Measurements from ENCODE around the gene ADAM12. TPM values are rescaled to one million over a fixed set of nuclear protein-coding genes. Genes with fewer than 3 reads are reported as not detected.

Gene ADAM12
- total and polyA plus RNA-seq, 2 experiments from 2014 or later, result 0.13 to 0.87 TPM

DNA sequence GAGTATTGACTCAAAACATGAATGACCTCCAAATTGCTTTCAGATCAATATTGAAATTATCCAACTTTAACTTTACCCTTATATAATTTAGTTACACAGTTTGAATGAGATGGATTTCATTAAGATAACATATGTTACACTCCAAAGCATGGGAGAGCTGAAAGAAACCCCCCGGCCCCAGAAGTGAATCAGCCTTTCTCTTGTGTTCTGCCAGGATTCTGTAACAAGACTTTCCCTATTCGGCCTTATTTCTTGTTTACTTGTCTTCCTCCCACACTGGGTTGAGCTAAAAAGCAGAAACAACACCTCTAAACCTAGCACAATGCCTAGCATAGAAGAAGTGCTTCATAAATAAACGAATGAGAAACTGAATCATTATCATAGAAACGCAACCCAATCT lies 224.8 kb downstream of the ADAM12 start (continued):
- TF ChIP-seq, protein P1, sequence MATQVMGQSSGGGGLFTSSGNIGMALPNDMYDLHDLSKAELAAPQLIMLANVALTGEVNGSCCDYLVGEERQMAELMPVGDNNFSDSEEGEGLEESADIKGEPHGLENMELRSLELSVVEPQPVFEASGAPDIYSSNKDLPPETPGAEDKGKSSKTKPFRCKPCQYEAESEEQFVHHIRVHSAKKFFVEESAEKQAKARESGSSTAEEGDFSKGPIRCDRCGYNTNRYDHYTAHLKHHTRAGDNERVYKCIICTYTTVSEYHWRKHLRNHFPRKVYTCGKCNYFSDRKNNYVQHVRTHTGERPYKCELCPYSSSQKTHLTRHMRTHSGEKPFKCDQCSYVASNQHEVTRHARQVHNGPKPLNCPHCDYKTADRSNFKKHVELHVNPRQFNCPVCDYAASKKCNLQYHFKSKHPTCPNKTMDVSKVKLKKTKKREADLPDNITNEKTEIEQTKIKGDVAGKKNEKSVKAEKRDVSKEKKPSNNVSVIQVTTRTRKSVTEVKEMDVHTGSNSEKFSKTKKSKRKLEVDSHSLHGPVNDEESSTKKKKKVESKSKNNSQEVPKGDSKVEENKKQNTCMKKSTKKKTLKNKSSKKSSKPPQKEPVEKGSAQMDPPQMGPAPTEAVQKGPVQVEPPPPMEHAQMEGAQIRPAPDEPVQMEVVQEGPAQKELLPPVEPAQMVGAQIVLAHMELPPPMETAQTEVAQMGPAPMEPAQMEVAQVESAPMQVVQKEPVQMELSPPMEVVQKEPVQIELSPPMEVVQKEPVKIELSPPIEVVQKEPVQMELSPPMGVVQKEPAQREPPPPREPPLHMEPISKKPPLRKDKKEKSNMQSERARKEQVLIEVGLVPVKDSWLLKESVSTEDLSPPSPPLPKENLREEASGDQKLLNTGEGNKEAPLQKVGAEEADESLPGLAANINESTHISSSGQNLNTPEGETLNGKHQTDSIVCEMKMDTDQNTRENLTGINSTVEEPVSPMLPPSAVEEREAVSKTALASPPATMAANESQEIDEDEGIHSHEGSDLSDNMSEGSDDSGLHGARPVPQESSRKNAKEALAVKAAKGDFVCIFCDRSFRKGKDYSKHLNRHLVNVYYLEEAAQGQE (IDR thresholded peaks at IDR 0.05; ENCODE audit: unreplicated experiment), result no peak

GRCh38 chr10:126161691-126162090 lies 226.6 kb downstream of the ADAM12 start:
- Mint-ChIP-seq H3K27ac (no peak overlapping the region), H3K36me3 (ENCODE audit: low read depth) (peaks cover 6% of the 10 kb centered on the region; the same call in 2 of the 3 replicates), H3K4me3 (no peak overlapping the region), H3K27me3 (ENCODE audit: insufficient read depth, low read depth, poor library complexity) (peaks cover 16% of the 10 kb centered on the region), H3K4me1 (peaks cover 28% of the 10 kb centered on the region), H3K9me3 (no peaks in the 10 kb centered on the region; the same call in 1 of the 3 replicates)
- DNase-seq (ENCODE audit: low spot score) (no peak), ATAC-seq (no peak)
- H3K9me2 ChIP-seq (ENCODE audit: insufficient read depth), result no peaks in the 10 kb centered on the region
- TF ChIP-seq, protein P2, sequence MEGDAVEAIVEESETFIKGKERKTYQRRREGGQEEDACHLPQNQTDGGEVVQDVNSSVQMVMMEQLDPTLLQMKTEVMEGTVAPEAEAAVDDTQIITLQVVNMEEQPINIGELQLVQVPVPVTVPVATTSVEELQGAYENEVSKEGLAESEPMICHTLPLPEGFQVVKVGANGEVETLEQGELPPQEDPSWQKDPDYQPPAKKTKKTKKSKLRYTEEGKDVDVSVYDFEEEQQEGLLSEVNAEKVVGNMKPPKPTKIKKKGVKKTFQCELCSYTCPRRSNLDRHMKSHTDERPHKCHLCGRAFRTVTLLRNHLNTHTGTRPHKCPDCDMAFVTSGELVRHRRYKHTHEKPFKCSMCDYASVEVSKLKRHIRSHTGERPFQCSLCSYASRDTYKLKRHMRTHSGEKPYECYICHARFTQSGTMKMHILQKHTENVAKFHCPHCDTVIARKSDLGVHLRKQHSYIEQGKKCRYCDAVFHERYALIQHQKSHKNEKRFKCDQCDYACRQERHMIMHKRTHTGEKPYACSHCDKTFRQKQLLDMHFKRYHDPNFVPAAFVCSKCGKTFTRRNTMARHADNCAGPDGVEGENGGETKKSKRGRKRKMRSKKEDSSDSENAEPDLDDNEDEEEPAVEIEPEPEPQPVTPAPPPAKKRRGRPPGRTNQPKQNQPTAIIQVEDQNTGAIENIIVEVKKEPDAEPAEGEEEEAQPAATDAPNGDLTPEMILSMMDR (conservative IDR thresholded peaks at IDR 0.05; ENCODE audit: low read depth in 2 of 2), result no peak
- TF ChIP-seq POLR2AphosphoS5 (IDR thresholded peaks at IDR 0.05; ENCODE audit: low read depth) (no peak), STAT1 (IDR thresholded peaks at IDR 0.05; ENCODE audit: unreplicated experiment) (no peak), CREB1 (CRISPR knock-in tag; IDR thresholded peaks at IDR 0.05; ENCODE audit: low read depth) (no peak), ETS1 (IDR thresholded peaks at IDR 0.05) (no peak), EZH2phosphoT487 (IDR thresholded peaks at IDR 0.05; ENCODE audit: unreplicated experiment) (no peak), JUNB (IDR thresholded peaks at IDR 0.05; ENCODE audit: unreplicated experiment) (no peak), NANOG (IDR thresholded peaks at IDR 0.05; ENCODE audit: borderline replicate concordance) (no peak), ZNF114 (CRISPR knock-in tag; IDR thresholded peaks at IDR 0.05) (no peak), EZH2 (IDR thresholded peaks at IDR 0.05; ENCODE audit: low read depth, unreplicated experiment) (no peak)
- TF ChIP-seq, protein P3, sequence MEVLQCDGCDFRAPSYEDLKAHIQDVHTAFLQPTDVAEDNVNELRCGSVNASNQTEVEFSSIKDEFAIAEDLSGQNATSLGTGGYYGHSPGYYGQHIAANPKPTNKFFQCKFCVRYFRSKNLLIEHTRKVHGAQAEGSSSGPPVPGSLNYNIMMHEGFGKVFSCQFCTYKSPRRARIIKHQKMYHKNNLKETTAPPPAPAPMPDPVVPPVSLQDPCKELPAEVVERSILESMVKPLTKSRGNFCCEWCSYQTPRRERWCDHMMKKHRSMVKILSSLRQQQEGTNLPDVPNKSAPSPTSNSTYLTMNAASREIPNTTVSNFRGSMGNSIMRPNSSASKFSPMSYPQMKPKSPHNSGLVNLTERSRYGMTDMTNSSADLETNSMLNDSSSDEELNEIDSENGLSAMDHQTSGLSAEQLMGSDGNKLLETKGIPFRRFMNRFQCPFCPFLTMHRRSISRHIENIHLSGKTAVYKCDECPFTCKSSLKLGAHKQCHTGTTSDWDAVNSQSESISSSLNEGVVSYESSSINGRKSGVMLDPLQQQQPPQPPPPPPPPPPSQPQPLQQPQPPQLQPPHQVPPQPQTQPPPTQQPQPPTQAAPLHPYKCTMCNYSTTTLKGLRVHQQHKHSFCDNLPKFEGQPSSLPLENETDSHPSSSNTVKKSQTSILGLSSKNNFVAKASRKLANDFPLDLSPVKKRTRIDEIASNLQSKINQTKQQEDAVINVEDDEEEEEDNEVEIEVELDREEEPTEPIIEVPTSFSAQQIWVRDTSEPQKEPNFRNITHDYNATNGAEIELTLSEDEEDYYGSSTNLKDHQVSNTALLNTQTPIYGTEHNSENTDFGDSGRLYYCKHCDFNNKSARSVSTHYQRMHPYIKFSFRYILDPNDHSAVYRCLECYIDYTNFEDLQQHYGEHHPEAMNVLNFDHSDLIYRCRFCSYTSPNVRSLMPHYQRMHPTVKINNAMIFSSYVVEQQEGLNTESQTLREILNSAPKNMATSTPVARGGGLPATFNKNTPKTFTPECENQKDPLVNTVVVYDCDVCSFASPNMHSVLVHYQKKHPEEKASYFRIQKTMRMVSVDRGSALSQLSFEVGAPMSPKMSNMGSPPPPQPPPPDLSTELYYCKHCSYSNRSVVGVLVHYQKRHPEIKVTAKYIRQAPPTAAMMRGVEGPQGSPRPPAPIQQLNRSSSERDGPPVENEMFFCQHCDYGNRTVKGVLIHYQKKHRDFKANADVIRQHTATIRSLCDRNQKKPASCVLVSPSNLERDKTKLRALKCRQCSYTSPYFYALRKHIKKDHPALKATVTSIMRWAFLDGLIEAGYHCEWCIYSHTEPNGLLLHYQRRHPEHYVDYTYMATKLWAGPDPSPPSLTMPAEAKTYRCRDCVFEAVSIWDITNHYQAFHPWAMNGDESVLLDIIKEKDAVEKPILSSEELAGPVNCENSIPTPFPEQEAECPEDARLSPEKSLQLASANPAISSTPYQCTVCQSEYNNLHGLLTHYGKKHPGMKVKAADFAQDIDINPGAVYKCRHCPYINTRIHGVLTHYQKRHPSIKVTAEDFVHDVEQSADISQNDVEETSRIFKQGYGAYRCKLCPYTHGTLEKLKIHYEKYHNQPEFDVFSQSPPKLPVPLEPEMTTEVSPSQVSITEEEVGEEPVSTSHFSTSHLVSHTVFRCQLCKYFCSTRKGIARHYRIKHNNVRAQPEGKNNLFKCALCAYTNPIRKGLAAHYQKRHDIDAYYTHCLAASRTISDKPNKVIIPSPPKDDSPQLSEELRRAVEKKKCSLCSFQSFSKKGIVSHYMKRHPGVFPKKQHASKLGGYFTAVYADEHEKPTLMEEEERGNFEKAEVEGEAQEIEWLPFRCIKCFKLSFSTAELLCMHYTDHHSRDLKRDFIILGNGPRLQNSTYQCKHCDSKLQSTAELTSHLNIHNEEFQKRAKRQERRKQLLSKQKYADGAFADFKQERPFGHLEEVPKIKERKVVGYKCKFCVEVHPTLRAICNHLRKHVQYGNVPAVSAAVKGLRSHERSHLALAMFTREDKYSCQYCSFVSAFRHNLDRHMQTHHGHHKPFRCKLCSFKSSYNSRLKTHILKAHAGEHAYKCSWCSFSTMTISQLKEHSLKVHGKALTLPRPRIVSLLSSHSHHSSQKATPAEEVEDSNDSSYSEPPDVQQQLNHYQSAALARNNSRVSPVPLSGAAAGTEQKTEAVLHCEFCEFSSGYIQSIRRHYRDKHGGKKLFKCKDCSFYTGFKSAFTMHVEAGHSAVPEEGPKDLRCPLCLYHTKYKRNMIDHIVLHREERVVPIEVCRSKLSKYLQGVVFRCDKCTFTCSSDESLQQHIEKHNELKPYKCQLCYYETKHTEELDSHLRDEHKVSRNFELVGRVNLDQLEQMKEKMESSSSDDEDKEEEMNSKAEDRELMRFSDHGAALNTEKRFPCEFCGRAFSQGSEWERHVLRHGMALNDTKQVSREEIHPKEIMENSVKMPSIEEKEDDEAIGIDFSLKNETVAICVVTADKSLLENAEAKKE (CRISPR knock-in tag; IDR thresholded peaks at IDR 0.05), result no peak
- no peaks in the 10 kb centered on the region for H3F3A ChIP-seq (replicated peaks; ENCODE audit: low read depth)
- no peak overlapping the region for H3K4me2 ChIP-seq
- no peak overlapping the region for H3K27ac ChIP-seq (ENCODE audit: low read depth)
- no peak overlapping the region for H2AFZ ChIP-seq
- no peaks in the 10 kb centered on the region for H3K79me2 ChIP-seq (replicated peaks; ENCODE audit: insufficient read depth)
- H3K4me3 ChIP-seq, result no peak overlapping the region
- no peaks in the 10 kb centered on the region for H3K36me3 ChIP-seq (ENCODE audit: insufficient read depth)
- no peaks in the 10 kb centered on the region for H4K20me1 ChIP-seq (replicated peaks; ENCODE audit: insufficient read depth)
- no peaks in the 10 kb centered on the region for H3K27me3 ChIP-seq (ENCODE audit: insufficient read depth)
- H3K4me1 ChIP-seq (ENCODE audit: insufficient read depth), result peaks cover 7% of the 10 kb centered on the region
